GM21529 (cell line): Measurements from ENCODE around the gene CMBL.
"Not testable (repeated sequence)": the region's sequence is repeated elsewhere in the genome, so short reads cannot be mapped to it uniquely, and the experiment has no call there.

Experiments
- ATAC-seq: cut with Tn5 transposase; IDR thresholded peaks from one replicate; pipeline ENCODE4 v1.9.1; 2021; ENCODE audit not compliant: unreplicated experiment

Gene CMBL

DNA sequence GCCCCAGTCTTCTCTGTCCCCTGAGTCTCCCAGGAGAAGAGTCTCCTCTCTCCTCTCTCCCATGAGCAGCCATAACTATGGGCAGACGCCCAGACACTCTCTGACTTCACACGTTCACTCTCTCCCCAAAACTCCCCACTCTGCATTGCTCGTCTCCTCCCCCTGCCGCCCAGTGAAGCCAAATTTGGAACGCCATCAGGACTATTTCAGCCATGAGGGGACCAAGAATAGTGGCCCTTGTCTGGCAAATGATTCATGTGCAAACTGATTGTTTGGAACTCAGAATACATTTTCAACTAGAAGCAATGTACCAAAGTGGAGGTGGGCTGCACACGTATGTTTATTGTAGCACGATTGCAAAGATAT lies 20.9 kb downstream of the CMBL start:
- ATAC-seq = no peak

DNA sequence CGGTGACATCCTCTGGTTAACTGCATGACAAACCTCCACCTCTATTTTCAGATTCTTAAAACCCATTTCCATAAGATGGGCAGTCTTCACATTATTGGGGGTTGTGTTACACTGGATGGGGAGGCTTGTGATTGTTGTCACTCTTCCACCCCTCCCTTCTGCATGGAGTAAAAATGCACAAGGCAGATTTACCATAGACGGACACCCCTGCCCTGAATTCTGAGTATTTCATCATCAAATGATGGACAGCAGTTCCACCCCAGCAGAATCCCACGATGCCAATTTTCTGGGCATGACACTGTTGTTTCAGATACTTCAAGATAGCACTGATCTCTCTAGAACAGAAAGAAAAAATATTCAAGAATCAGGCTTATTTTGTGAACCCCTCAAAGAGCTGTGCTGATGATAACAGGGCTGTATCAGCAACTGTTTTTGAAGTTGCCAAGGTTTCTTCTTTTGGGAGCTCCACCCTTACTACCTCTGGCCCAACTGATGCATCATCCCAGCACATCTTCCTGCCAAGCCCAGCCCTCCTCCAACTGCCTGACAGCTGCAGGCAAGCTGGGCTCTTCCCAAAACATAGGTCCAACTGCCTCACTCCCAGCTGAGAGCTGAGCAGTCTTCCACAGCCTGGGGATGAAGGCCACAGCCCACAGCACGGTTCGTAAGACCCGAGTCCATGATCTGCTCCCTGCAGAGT lies 21.4 kb downstream of the CMBL start:
- ATAC-seq = no peak

DNA sequence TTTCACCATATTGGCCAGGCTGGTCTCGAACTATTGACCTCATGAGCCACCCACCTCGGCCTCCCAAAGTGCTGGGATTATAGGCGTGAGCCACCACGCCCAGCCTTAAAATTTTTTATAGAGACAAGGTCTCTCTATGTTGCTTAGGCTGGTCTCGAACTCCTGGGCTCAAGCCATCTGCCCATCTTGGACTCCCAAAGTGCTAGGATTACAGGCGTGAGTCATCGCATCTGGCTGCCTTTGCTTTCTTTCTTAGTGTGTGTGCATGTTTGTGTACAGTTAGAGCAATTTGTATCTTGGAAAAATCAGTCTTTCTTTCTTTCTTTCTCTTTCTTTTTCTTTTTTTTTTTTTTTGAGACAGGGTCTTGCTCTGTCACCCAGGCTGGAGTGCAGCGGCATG lies 22.3 kb downstream of the CMBL start:
- ATAC-seq = not testable (repeated sequence)

DNA sequence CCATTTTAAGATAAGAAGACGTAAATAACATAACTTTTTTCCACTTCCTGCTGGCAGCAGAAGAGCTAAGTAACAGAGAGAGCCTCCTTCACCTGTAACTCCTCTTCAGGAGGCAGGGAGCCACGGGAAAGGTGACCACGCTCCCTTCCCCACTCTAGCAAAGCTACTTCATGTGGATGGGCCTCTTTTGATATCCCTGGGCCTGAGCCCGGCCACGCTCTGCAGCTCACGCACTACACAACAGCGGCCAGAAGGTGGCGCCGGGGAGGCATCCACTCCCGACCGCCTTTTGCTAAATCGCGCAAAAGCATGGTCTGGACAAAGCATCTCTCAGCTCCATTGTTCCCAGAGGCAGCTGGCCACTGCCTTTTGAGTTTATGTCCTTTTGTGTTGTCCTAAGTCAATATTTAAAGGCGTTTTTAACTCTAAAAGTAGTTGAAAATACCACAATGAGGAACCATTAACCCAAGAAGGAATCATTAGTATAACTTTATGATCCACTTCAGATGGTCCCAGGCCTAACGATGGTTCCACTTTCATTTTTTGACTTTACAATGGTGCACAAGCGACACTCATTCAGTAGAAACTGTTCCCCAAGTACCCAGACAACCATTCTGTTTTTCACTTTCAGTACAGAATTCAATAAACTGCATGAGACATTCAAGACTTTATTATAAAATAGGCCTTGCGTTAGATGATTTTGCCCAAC lies 23.6 kb downstream of the CMBL start:
- peak; percentile 93 for ATAC-seq

DNA sequence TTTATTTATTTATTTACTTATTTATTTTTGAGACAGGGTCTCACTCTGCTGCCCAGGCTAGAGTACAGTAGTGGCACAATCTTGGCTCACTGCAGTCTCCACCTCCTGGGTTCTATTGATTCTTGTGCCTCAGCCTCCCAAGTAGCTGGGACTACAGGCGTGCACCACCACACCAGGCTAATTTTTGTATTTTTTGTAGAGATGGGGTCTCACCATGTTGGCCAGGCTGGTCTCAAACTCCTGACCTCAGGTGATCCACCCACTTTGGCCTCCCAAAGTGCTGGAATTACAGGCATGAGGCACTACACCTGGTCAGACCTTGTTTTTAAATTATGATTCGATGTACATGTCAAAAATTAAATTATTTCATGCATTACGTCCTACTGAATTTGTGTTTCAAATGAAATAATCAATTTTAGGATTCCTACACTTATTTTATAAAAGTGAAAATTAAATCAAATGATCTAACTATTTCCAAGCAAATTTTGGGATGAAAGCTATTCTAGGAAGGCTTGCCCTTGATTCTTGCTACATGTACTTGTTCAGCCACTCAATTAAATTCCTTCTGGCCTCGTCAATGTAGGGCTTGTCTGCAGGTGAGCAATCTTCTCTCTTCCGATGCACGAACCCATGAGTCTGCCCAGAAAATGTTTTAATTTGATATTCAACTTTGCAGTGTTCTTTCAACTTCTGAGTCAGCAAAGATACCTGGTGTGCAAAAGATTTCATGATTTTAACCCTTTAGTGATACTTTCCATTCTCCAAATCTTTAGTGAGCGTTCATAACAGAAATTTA lies 27.6 kb downstream of the CMBL start:
- no peak for ATAC-seq

DNA sequence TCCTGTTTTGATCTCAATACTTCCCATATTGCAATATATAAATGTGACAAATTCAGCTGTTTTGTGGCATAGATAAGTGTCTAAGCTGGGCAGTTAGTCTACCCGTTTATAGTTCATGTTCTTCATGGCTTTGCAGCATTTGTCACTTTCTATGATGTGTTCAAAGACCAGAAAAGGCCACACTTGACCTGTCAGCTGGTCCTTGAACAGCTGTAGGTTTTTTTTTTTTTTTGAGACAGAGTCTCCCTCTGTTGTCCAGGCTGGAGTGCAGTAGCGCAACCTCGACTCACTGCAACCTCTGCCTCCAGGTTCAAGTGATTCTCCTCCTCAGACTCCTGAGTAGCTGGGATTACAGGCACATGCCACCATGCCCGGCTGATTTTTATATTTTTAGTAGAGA lies 28.4 kb downstream of the CMBL start:
- ATAC-seq = no peak

DNA sequence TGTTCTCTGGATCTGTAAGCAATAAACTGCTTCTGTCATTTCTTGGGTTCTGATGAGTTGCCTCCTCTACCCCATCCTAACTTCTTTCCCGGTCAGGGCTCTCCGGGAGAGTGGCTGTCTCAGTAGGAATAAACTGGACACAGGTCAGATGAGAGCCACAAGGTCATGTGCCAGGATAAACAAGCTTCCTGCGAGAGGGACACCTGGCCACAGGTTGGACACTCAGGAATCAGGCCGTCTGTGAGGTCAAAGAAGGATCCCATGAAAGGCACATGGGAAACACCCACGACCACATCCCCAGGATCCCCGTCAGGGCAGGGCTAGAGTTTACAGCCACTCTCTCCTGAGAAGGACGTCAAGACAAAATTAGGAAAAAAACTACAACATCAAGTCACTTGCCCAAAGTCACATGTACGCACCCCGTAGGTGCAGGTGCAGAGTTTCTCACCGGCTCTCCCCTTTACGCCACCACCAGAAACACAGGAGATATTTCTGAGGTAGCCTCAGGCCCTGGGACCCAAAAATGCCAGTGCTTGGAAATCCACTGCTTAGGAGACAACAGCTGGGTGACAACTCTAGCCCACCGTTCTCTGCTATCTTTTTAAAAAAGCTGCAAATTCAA lies 28.9 kb downstream of the CMBL start:
- ATAC-seq = no peak

DNA sequence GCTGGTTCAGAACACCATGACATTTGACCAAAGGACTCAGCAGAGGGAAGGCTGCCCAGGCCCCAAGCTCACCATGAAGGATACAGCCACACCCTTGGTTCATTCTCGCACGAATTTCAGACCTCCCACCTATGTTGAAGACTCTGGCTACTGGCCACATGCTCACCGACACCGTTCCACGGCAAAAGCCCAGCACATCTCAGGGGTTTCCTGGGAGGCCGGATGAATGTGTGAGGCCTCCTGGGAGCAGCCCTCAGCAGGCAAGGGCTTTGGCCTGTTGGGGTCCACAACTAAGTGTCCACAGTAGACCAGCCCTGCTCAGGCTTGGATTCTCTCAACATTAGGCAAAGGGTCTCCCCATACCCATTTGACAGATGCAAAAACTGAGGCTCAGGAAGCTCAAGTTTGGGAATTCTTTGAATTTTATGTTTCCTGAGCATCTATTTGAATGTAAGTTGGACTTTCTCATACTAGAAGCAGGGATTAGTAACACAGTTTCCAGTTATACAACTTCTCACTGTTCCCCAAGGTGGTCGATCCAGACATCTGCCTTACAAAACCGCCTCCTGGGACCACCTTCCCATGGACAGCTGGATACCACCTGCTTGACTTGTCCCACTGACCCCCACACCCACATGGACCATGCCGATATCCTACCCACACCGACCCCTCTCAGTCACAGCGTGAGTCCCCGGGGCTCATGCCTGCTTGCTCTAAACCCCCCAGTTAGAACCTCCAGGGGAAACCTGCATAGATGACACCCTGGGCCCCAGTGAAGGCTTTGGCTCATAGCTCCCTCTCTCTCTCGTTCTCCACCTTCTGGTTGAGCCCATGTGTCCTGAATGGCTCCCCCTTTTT lies 29.7 kb downstream of the CMBL start:
- ATAC-seq = no peak

DNA sequence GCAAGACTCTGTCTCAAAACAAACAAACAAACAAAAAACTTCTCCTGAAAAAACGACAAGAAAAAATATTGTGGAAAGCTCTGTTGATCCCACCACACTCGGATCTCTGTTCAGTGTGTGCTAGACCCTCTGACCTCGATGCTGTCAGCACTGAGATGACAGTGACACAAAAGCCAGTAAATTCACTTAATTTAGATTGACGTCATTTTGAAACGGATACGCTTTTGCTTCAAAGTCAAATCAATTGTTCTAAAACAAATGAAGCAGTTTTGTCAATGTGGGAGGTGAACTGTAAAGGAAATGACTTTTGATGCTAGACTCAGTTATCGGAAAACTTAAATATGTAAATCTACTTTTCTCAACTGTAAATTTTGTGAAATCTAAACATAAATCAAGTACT lies 31.0 kb downstream of the CMBL start:
- no peak for ATAC-seq

DNA sequence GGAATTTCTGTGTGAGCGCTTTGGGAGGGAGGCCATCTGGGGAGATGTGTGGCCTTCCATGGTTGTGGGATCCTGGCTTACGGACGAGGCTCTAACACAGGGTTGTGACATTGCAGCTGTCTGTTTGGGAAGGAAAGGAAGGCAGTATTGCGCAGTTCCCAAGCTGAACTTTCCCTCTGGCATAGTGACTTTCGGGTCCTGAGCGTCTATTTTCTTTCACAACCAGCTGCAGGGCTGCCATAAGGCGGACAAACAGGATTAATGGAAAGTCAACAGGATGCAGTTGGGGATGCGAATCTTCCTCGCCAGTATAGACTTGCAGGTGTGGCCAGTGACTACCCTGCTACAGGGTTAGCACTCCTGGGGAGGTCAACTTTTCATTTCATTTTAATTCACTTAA lies 31.7 kb downstream of the CMBL start:
- no peak for ATAC-seq

DNA sequence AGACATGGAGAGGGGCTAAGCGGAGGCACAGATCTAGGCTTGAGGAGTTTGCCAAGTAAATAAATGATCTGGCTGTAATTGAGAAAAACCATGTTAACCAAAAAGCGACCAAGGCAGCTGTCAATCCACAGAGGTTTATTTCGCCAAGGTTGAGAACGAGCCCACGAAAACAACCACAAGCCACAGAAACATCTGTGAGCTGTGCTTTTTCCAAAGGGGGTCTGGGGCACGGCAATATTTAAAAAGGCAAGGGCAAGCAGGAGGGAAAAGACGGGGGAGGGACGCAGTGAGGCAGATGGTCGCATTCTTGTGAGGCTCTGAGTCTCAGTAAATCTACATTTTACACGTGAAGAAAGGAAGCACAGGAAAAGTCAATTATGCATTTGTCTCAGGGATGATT lies 32.2 kb downstream of the CMBL start:
- no peak for ATAC-seq

DNA sequence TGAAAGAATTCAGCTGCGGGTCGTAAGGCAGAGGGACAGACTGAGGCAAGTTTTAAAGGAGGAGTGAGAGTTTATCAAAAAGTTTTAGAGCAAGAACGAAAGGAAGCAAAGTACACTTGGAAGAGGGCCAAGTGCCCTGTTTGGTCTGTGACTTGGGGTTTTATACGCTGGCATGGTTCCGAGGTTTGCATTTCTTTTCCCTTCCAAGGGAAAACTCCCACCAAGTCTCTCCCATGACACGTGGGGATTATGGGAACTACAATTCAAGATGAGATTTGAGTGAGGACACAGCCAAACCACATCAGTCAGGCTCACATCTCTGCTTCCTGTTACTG lies 34.9 kb downstream of the CMBL start:
- ATAC-seq = not testable (repeated sequence)

DNA sequence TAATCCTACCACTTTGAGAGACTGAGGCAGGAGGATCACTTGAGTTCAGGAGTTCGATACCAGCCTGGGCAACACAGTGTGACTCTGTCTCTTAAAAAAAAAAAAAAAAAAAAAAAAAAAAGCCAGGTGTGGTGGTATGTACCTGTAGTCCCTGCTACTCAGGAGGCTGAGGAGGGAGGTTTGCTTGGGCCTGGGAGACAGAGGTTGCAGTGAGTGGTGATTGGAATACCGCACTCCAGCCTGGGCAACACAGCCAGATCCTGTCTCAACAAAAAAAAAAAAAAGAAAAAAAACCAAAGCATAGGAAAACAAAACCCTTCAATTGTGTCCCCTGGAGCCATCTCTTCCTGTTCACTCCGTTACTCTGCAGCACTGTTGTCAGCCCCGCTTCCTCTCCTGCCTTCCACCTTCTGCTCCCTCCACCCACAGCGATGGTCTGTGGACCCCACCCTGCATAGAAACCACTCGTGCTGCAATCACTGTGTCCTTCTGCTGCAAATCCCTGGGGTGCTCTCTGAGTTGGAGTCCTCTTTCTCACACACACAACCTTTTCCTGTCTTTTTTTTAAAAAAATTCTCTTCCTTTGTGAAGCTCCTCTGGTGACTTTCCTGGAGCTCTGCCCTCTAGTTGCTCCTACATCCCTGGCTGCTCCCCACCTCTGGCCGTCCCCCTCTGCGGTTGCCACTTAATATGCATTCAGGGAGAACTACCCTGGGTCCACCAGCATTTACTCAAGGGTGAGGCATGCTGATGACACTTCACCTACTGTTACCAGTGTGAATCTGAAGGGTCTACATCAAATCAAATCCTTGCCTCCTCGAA lies 35.4 kb downstream of the CMBL start:
- ATAC-seq = no peak

DNA sequence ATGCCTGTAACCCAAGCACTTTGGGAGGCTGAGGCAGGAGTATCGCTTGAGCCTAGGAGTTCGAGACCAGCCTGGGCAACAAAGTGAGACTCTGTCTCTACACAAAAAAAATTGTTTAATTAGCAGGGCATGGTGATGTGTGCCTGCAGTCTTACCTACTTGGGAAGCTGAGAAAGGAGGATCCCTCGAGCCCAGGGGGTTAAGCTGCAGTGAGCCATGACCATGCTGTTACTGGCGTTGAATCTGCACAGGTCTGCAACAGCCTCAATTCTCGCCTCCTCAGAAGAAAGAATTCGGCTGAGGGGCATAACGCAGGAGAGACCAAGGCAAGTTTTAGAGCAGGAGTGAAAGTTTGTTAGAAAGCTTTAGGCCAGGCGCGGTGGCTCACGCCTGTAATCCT lies 39.6 kb downstream of the CMBL start:
- ATAC-seq = no peak

DNA sequence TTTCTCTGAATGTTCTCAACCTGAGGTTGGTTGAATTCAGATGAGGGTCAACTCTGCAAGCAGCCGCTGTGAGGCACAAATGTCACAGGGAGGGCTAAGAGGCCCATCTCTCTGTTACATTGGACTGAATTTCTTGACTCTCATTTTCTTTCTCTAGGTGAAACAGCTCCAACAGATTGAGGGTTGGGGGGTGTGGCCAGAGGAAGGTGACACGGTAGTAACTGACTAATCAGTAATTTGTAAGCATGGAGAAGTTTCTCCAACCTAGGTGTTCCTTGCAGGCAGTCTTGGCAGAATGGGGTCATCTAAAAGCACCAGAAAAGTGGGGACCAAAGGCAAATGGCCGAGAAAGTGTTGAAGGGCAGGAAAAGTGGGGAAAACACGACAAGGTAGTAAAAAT lies 40.9 kb downstream of the CMBL start:
- no peak for ATAC-seq

DNA sequence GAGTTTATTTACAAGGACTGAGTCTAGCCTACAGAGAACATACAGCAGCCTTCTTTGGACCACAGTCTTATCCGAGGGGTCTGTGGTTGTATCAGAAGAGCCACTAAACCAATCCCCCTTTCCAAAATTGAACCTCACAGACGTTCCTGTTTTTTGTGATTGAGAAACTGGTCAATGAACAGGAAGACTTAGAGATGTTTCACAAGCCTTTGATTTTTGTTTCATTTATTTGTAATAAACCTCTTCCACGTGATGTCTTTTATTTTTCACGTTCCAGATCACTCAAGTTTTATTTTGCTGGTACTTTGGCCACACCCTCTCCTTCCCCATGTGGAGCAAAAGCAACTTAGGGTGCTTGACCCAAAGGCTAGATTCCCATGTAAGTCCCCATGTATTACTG lies 41.6 kb downstream of the CMBL start:
- ATAC-seq = no peak

DNA sequence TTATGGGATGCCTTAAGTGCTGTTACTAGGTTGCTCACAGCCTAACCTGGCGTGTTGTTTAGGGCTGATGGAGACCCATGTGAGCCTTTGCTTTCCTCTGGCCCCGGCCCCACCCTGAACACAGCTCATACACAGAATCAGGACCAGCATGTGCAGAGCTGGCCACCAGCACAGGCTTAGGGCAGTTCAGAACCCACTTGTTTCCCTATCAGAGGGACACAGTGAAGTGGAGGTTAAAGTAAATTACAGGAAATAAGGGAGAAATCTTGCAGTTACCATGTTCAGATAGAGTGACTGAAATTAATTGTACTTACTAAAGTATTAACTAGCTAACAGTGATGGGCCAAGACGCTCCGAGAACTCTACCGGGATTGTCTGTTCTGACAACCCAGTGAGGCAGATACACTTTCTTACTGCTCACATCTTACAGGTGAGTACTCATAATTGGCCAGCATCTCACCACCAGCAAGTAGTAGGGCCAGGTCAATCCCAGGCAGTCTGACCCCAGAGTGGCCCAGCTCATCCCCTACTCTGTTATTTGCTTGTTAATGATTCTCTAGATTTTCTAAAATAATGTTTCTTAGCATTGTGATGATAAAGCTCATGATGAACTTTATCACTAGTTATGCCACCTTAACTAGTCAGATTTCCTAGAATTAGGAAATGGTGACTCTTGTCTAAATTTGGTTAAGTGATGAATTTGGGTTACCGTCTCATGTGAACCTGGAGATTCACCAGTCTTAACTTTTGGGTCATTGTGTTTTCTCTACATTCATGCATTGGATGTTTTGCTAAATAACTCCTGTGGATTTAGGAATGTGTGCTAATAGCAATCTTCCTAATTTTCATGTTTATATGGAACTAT lies 42.2 kb downstream of the CMBL start:
- no peak for ATAC-seq

DNA sequence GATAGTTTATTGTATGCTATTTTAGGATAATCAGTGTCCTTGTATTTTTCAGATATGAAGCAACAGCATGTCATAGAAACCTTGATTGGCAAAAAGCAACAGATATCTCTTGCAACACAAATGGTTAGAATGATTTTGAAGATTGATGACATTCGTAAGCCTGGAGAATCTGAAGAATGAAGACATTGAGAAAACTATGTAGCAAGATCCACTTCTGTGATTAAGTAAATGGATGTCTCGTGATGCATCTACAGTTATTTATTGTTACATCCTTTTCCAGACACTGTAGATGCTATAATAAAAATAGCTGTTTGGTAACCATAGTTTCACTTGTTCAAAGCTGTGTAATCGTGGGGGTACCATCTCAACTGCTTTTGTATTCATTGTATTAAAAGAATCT lies 43.1 kb downstream of the CMBL start:
- no peak for ATAC-seq

DNA sequence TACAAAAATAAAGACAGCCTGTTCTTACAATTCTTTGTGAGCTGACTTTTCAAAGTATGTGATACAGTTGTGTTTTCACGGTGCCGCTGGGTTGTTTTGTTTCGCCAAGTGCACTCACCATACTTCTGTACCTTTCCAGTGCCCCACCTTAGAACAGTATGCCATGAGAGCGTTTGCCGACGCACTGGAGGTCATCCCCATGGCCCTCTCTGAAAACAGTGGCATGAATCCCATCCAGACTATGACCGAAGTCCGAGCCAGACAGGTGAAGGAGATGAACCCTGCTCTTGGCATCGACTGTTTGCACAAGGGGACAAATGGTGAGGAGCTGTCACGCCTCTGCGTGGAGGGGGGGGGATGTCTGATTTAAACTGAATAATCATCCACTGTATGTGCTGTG lies 44.7 kb downstream of the CMBL start:
- ATAC-seq = no peak
